SW 1271 (cell line): Measurements from ENCODE around the gene LLGL1.
A peak's percentile ranks its signal among the peaks of the same experiment; 100 is the strongest.
"Not testable (repeated sequence)": the region's sequence is repeated elsewhere in the genome, so short reads cannot be mapped to it uniquely, and the experiment has no call there.

ENCODE experiments used
- DNase-seq, 2 experiments: peaks; one replicate each; lab custom pipeline; 2025; lab: John Stamatoyannopoulos, UW

LLGL1 gene

GRCh38 chr17:18194394-18194793, 31.0 kb upstream of the LLGL1 start:
- DNase-seq, result no peak

- DNase-seq, result no peak
Measured at GRCh38 chr17:18194804-18195203, 30.6 kb upstream of the LLGL1 start.

GRCh38 chr17:18195246-18195645, 30.2 kb upstream of the LLGL1 start:
- DNase-seq, result no peak

DNA sequence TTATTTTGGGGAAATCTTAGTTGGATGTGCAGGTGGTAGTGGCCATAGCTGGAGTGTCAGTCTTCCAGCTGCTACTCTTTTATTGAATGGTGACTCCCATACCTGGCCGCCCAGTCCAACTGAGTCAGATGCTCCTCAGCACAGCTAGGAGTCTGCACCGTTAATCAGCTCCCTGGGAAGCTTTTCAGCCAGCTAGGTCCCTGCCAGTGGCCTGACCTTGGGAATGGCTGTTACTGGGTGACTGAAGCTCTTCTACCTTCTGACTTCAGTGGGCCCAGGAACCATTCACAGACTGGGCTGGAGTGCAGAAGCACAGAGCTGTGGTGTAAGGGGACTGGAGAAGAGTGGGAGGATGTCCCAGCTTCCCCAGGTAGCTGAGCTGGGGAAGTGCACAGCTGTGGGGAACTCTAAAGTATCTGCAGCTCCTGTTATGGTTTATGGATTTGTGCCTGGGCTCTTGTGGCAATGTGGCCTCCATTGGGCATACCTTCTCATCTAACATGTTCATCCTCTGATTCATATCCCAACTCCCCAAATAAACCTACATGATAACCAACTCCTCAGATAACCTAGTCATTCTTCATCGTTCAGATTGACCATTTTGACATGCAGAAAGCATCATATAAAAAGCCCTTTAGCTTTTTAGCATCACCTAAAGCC, 27.8 kb upstream of the LLGL1 start:
- DNase-seq, result no peak

DNA sequence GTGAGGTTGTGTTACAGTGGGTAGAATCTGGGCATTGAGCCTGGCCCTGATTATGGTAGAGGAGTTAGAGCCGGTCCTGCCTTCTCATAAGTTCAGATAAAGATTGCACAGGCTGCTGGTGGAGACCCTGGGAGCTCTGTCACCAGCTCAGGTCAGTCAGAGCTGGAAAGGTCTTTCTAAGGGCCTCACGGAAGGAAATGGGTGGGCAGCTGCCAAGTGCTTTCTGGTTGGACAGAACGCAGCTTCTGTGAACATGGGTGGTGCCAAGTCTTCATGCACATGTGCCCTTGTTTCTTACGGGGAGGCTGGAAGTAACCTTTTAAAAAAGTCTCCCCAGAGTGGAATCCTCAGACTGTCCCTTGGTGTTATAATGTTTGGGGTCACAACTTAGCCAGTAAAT, 26.9 kb upstream of the LLGL1 start:
- no peak for DNase-seq

GRCh38 chr17:18201108-18201507, 24.3 kb upstream of the LLGL1 start:
- no peak for DNase-seq

- no peak for DNase-seq
Measured at GRCh38 chr17:18203308-18203707, 22.1 kb upstream of the LLGL1 start.

DNA sequence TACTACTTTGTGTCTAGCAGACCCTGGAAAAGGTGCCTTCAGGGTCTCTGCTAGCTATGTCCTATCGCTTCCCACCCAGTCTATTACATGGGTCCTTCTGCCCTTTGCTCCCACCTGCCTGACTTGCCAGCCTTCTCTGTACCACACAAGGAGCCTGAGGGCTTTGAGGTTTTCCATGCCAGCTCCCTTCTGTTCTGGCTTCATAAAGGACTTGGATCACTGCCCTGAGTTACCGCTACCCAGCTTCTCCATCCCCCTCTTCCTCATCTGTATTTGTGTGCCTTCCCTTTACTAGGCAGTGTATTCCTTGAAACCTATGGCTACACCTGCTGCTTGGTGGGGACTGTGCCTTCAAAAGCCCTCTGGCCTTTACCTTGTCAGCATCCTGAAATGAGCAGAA, 19.6 kb upstream of the LLGL1 start:
- no peak for DNase-seq

DNA sequence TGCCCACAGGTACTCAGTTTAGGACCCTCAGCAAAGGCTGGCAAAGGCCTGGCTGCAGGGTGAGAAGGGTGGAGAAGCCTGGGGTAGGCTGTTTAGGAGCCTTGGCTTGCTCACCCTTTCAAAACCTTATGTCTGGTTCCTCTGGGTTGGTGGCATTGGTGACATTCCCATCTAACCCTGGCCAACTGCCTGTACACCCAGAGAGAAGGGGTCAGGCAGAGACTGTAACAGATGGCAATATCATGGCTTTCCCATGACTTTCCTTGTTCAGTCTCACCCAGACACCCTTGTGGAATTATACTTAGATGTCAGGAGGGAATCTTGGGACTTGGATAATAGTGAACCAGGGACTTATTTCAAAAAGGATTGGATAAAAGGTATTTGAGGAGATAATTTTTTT, 18.5 kb upstream of the LLGL1 start:
- DNase-seq, result no peak

GRCh38 chr17:18208092-18208491, 17.3 kb upstream of the LLGL1 start:
- DNase-seq, result no peak

GRCh38 chr17:18213666-18214270, 11.7 kb upstream of the LLGL1 start:
- no peak for DNase-seq

- DNase-seq, result not testable (repeated sequence)
Measured at GRCh38 chr17:18216906-18217305, 8.5 kb upstream of the LLGL1 start.

DNA sequence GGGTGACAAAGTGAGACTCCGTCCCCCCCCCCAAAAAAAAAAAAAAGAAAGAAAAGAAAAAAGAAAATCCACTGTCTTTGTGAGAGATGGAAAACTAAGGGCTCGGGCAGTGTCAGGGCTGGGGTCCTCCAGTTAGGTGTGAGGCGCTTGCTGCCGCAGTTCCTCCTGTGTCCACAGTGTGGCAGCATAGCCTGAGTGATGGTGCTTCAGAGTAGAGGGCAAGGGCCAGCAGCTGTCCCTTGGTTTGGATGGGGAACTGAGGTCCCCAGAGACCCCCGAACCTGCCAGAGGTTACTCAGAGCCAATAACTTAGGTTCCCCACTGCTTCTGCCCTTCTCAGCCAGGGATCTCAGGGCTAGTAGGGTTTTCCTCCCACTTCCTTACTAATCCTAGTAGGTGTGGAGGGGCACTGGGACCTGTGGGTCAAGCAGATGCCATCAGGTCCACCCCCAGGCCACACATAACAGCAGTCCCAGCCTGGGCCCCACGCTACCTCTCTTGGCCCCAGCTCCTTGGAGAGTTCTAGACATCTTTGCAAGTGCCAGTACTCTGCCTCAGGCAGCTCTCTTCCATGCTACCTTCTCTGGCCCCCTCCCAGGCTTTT, 7.9 kb upstream of the LLGL1 start:
- DNase-seq, result peak; percentile 35 to 66

- DNase-seq, result no peak
Measured at GRCh38 chr17:18218756-18219415, 6.5 kb upstream of the LLGL1 start.

DNA sequence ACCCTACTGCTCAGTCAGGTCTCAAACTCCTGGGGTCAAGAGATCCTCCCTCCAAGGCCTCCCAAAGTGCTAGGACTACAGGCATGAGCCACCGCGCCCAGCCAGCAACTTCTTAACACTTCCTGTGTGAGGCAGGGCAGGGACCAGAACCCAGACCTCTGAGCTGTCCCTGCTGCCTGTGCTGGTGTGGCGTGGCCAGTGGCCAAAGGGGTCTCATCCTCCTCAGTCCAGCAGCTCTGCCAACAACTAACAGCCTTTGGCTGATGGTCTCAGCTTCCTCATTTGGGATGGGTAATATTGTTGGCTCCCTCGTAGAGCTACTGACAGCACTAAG, 1.4 kb upstream of the LLGL1 start:
- DNase-seq, result no peak

DNA sequence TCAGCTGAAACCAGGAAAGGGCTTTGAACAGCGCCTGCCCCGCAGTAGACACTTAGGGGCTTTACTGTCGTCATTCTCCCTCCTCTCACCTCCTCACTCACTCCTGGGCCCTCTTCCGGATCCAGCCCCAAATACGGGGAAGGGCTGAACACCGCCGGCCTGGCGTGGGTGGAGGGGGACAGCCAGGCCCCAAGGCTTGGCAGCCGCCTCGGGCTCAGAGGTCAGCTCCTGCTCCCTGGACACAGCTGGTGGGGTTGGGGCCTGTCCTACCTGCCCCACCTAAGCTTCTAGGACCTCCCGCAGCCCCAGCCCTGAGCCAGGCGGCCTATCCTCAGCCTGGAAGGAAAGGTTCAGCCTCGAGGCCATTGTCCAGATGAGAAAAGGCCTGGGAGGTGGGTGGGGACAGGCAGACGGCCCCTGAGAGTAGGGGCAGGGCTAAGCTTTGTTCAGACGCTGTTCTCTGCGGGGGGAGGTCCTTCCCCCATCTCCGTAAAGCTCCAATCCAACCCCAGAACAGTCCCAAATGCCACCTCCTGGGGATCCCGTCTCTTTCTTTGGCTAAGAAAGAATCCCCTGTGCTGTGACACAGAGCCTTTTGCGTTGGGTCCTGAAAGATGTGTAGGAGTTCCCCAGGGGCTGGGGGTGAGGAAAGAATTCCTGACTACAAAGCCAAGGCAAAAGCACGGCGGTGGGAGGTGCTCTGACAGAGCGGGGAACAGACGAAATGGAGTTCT, 881 bp upstream of the LLGL1 start:
- DNase-seq, result no peak

- no peak for DNase-seq
Measured at GRCh38 chr17:18225642-18226283, 328 bp downstream of the LLGL1 start.

DNA sequence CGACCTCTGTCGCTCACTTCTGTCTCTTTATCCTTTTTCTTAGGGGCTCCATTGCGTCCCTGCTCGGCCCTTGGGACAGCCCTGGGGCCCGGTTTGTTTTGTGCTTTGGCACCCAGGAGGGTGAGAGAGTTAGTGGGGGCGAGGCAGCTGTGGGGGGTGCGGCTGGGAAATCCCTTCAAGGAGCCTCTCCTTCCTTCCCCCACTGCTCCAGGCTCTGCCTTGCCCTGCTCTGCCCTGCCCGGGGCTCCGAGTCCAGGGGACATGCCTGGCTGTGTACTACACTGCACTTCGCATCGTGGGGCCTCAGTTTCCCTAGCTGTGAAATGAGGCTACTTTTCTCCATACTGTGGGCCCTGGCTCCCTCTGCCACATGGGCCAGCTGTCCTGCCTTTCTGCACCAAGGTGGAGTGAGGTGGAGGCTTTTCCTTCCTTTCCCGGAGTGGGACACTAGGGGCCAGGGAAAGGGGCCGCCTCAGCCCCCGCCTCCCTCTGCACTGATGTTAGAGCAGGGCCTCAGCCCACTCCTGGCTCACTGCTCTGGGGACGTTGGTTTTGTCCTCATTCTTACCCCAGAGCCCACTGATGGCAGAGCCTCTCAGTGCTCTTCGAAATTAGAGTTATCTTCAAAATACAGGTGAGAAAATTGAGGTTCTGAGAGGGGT, 980 bp downstream of the LLGL1 start:
- no peak for DNase-seq

GRCh38 chr17:18227635-18228034, 2.2 kb downstream of the LLGL1 start:
- DNase-seq, result no peak

DNA sequence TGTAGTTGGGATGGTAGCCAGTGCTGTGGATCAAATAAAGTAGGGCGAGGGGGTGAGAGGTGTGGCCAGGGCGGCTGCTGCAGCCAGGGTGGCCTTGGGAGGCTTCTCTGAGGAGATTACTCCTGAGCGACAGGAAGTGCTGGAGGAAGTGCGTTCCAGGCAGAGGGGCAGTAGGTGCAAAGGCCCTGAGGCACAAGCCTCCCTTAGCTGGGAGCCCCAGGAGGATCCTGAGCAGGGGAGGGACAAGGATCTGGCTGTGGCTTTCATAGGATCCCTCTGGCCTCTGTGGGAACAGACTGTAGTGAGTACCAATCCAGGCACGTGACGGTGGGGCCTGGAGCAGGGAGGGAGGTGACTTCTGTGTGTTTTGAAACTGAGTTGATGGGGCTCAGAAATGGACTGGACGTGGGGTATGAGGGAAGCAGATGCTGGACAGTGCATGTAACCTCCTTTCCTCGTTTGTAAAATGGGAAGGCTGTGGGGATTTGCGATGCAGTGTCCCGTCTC, 2.8 kb downstream of the LLGL1 start:
- no peak for DNase-seq

DNA sequence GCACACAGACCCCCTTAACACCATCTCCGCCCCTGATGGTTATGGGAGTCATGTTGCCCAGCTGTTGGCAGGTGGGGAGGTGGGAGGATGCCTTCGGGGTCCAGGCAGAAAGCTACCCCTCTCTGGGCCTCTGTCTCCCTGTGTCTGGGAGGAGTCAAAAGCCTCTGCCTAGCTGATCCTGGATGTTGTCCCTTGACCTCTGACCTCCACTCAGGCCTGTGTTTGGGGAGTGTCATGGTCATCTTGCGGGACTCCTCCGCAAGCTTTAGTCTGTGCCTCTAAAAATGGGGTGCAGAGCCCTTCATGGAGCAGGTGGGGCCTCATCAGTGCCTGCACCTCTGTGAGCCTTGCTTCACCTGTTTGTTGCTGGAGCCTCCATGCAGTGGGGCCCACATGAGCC, 3.8 kb downstream of the LLGL1 start:
- no peak for DNase-seq
